Bronchial epithelial cell (primary cell): ENCODE results near the gene ZDHHC19. TPM values are rescaled to one million over a fixed set of nuclear protein-coding genes. Genes with fewer than 3 reads are reported as not detected.
"Not testable (repeated sequence)": the region's sequence is repeated elsewhere in the genome, so short reads cannot be mapped to it uniquely, and the experiment has no call there.

Experiments used
- DNase-seq: peaks from one replicate; pipeline ENCODE4 v3.0.0-alpha.2; 2010; ENCODE audit warnings: low read depth
- FAIRE-seq: peaks from 2 replicates; lab custom pipeline; 2011; peaks lifted over from hg19 to GRCh38; lab: Jason Lieb, UNC
- H3K27me3 ChIP-seq: 2 replicates; pipeline ENCODE4 v1.5.1; 2011; ENCODE audit warnings: low read length; ENCODE audit not compliant: control insufficient read depth, insufficient read depth
- H3K36me3 ChIP-seq: 2 replicates; pipeline ENCODE4 v1.5.1; 2011; ENCODE audit warnings: low read length; ENCODE audit not compliant: control insufficient read depth, insufficient read depth
- H3K4me3 ChIP-seq: 2 replicates; pipeline ENCODE4 v1.5.1; 2011; ENCODE audit warnings: mild to moderate bottlenecking, low read depth, low read length, control low read depth
- CTCF ChIP-seq: IDR thresholded peaks from 2 replicates; pipeline ENCODE4 v1.5.1; 2011; ENCODE audit warnings: mild to moderate bottlenecking, moderate library complexity, low read length, control low read depth, inconsistent platforms; ENCODE audit not compliant: insufficient read depth, severe bottlenecking
- total RNA-seq: library from RNA; depleted of rRNA; stranded (reverse); fragments of >200 nt; gene quantifications from 2 replicates; pipeline ENCODE4 v1.2.1, GENCODE V29; 2014

ZDHHC19 gene
- total RNA-seq, 1 donor from 2014 or later = not detected

GRCh38 chr3:196186651-196187573 is 24.3 kb downstream of the ZDHHC19 start:
- Histone ChIP-seq H3K4me3 (no peak overlapping the region), H3K27me3 (no peaks in the 10 kb centered on the region), H3K36me3 (no peaks in the 10 kb centered on the region)
- DNase-seq (no peak), FAIRE-seq (no peak)
- TF ChIP-seq CTCF = no peak

GRCh38 chr3:196184881-196185280 is 26.3 kb downstream of the ZDHHC19 start:
- no peak for TF ChIP-seq CTCF
- FAIRE-seq = no peak

GRCh38 chr3:196184169-196184432 is 27.1 kb downstream of the ZDHHC19 start:
- DNase-seq, H3K36me3 ChIP-seq, H3K4me3 ChIP-seq, FAIRE-seq, H3K27me3 ChIP-seq: not testable (repeated sequence)

More at GRCh38 chr3:196184881-196185280, 26.3 kb downstream of the ZDHHC19 start:
- no peak overlapping the region for H3K4me3 ChIP-seq
- DNase-seq = no peak
- H3K36me3 ChIP-seq = no peaks in the 10 kb centered on the region
- H3K27me3 ChIP-seq = no peaks in the 10 kb centered on the region

- FAIRE-seq = no peak
- TF ChIP-seq CTCF = no peak
- no peak for DNase-seq
Measured at GRCh38 chr3:196181127-196181546, 30.1 kb downstream of the ZDHHC19 start.

GRCh38 chr3:196180346-196180745 is 30.9 kb downstream of the ZDHHC19 start:
- FAIRE-seq = no peak

More at GRCh38 chr3:196181127-196181546, 30.1 kb downstream of the ZDHHC19 start:
- no peaks in the 10 kb centered on the region for H3K27me3 ChIP-seq
- no peak overlapping the region for H3K4me3 ChIP-seq
- no peaks in the 10 kb centered on the region for H3K36me3 ChIP-seq

More at GRCh38 chr3:196180346-196180745, 30.9 kb downstream of the ZDHHC19 start:
- no peaks in the 10 kb centered on the region for H3K27me3 ChIP-seq
- TF ChIP-seq CTCF = no peak
- no peaks in the 10 kb centered on the region for H3K36me3 ChIP-seq
- no peak overlapping the region for H3K4me3 ChIP-seq
- no peak for DNase-seq
